NCI-H526 treated with DMSO at 0.1 percent for 48 hours (cell line): ENCODE results near the gene C17orf75.

Experiments used
- DNase-seq: peaks from one replicate; lab custom pipeline; 2025; lab: John Stamatoyannopoulos, UW

C17orf75 gene

GRCh38 chr17:32302860-32303649, 38.9 kb downstream of the C17orf75 start:
- DNase-seq, result no peak

GRCh38 chr17:32302037-32302436, 39.9 kb downstream of the C17orf75 start:
- DNase-seq, result no peak

GRCh38 chr17:32299580-32300164, 42.3 kb downstream of the C17orf75 start:
- no peak for DNase-seq

GRCh38 chr17:32298721-32299579, 43.0 kb downstream of the C17orf75 start:
- DNase-seq, result no peak

GRCh38 chr17:32298298-32298697, 43.7 kb downstream of the C17orf75 start:
- no peak for DNase-seq

- DNase-seq, result no peak
These were observed 44.1 kb downstream of the C17orf75 start for GRCh38 chr17:32297860-32298259.

GRCh38 chr17:32297424-32297823, 44.5 kb downstream of the C17orf75 start:
- no peak for DNase-seq

GRCh38 chr17:32292094-32292493, 49.9 kb downstream of the C17orf75 start:
- no peak for DNase-seq

GRCh38 chr17:32289471-32290070, 52.4 kb downstream of the C17orf75 start:
- no peak for DNase-seq

- DNase-seq, result no peak
These were observed 53.4 kb downstream of the C17orf75 start for GRCh38 chr17:32288615-32289014.

GRCh38 chr17:32287804-32288511, 54.0 kb downstream of the C17orf75 start:
- DNase-seq, result no peak

- DNase-seq, result no peak
These were observed 55.5 kb downstream of the C17orf75 start for GRCh38 chr17:32286518-32286900.

- no peak for DNase-seq
These were observed 56.0 kb downstream of the C17orf75 start for GRCh38 chr17:32285746-32286517.

- no peak for DNase-seq
These were observed 56.7 kb downstream of the C17orf75 start for GRCh38 chr17:32285306-32285705.

GRCh38 chr17:32283745-32284201, 58.2 kb downstream of the C17orf75 start:
- no peak for DNase-seq

GRCh38 chr17:32281011-32281451, 60.9 kb downstream of the C17orf75 start:
- no peak for DNase-seq

GRCh38 chr17:32279891-32280716, 61.9 kb downstream of the C17orf75 start:
- DNase-seq, result no peak

GRCh38 chr17:32278815-32279214, 63.2 kb downstream of the C17orf75 start:
- no peak for DNase-seq
